GM12878 (cell line): ENCODE data around the gene SEPTIN6. TPM values are rescaled to one million over a fixed set of nuclear protein-coding genes. Genes with fewer than 3 reads are reported as not detected.

Source experiments
- ATAC-seq: fragments of 200-7000 bp; cut with Tn5 transposase; 3 replicates; pipeline ENCODE4 v1.9.1; 2020; ENCODE audit warnings: mild to moderate bottlenecking, moderate library complexity
- BruUV-seq: library from RNA; stranded (reverse); fragments of 400-500 nt; replicated peaks from 2 replicates; lab custom pipeline; 2021; lab: Mats Ljungman, UMichigan
- CTCF ChIA-PET: fragments of 300-600 bp; sonication (Branson Sonifier 250); formaldehyde crosslinking; extraction: SDS; loops from one replicate; lab custom pipeline; 2021; ENCODE audit warnings: inconsistent platforms; lab: Yijun Ruan, JAX
- POLR2A ChIA-PET: fragments of 350-600 bp; formaldehyde crosslinking; extraction: SDS; loops from one replicate; lab custom pipeline; 2021; ENCODE audit warnings: inconsistent platforms; lab: Charles Lee
- RAD21 ChIA-PET: fragments of 300-600 bp; sonication (Branson Sonifier 250); formaldehyde crosslinking; loops from one replicate; lab custom pipeline; 2023; ENCODE audit warnings: antibody characterized with exemption; ENCODE audit not compliant: unreplicated experiment; lab: Charles Lee
- SMC1A ChIA-PET: fragments of 300-600 bp; sonication (Branson Sonifier 250); formaldehyde crosslinking; loops from one replicate; lab custom pipeline; 2023; ENCODE audit not compliant: unreplicated experiment, uncharacterized antibody; lab: Charles Lee
- DNase-seq: peaks from one replicate; pipeline ENCODE4 v3.0.0-alpha.2; 2011; ENCODE audit warnings: low read depth, low spot score
- FAIRE-seq: peaks from 3 replicates; lab custom pipeline; 2011; peaks lifted over from hg19 to GRCh38; lab: Jason Lieb, UNC
- H2AFZ ChIP-seq: 2 replicates; pipeline ENCODE4 v1.6.0; 2011; ENCODE audit warnings: low read depth, low read length, control low read depth; ENCODE audit not compliant: control insufficient read depth
- H3K27ac ChIP-seq: 2 replicates; pipeline ENCODE4 v1.5.1; 2011; ENCODE audit warnings: control low read depth; ENCODE audit not compliant: control insufficient read depth, insufficient read depth
- H3K27me3 ChIP-seq, 2 experiments: replicated peaks in 1 of 2; 2 replicates each; pipeline versions ENCODE4 v1.6.0 to v1.6.1; 2011; ENCODE audit warnings: low read length in 1 of 2; ENCODE audit not compliant: control insufficient read depth in 2 of 2, insufficient read depth in 2 of 2
- H3K36me3 ChIP-seq, 2 experiments: 2 replicates each; pipeline ENCODE4 v1.5.1; 2011; ENCODE audit warnings: low read length in 1 of 2; ENCODE audit not compliant: control insufficient read depth in 2 of 2, insufficient read depth in 2 of 2
- H3K4me1 ChIP-seq: 2 replicates; pipeline ENCODE4 v1.6.1; 2011; ENCODE audit warnings: mild to moderate bottlenecking, low read length, moderate library complexity, mixed read lengths; ENCODE audit not compliant: control insufficient read depth, insufficient read depth
- H3K4me2 ChIP-seq: 2 replicates; pipeline ENCODE4 v1.6.0; 2011; ENCODE audit warnings: control low read depth; ENCODE audit not compliant: control insufficient read depth, insufficient read depth
- H3K4me3 ChIP-seq: fragments of 200-600 bp; sonication (generic); 2 replicates; pipeline ENCODE4 v1.5.1; 2016
- H3K79me2 ChIP-seq: 2 replicates; pipeline ENCODE4 v1.6.0; 2011; ENCODE audit warnings: low read length; ENCODE audit not compliant: control insufficient read depth, insufficient read depth
- H3K9ac ChIP-seq: 2 replicates; pipeline ENCODE4 v1.8.0; 2011; ENCODE audit warnings: low read length, control low read depth, mixed read lengths; ENCODE audit not compliant: control insufficient read depth, insufficient read depth
- H3K9me3 ChIP-seq: replicated peaks from 3 replicates; pipeline ENCODE4 v1.5.1; 2011; ENCODE audit warnings: mild to moderate bottlenecking, low read length; ENCODE audit not compliant: control insufficient read depth, insufficient read depth
- H4K20me1 ChIP-seq: 2 replicates; pipeline ENCODE4 v1.6.0; 2011; ENCODE audit not compliant: control insufficient read depth, insufficient read depth
- BCLAF1 ChIP-seq: fragments of 450-650 bp; IDR thresholded peaks from 2 replicates; pipeline ENCODE4 v1.6.1; 2017; ENCODE audit warnings: antibody characterized with exemption, mild to moderate bottlenecking, moderate library complexity
- BRCA1 ChIP-seq: IDR thresholded peaks from 2 replicates; pipeline ENCODE4 v1.6.1; 2011; ENCODE audit warnings: low read depth, low read length, improper control_type of control experiment
- CREM ChIP-seq: IDR thresholded peaks from 2 replicates; pipeline ENCODE4 v1.6.1; 2014; ENCODE audit warnings: antibody characterized with exemption, low read depth
- DPF2 ChIP-seq: fragments of 450-650 bp; IDR thresholded peaks from 2 replicates; pipeline ENCODE4 v1.6.1; 2017; ENCODE audit warnings: mild to moderate bottlenecking
- GABPA ChIP-seq: IDR thresholded peaks from 2 replicates; pipeline ENCODE4 v1.6.1; 2014; ENCODE audit warnings: antibody characterized with exemption, low read depth, mild to moderate bottlenecking, inconsistent platforms
- KLF5 ChIP-seq: fragments of 450-650 bp; IDR thresholded peaks from 2 replicates; pipeline ENCODE4 v1.6.1; 2014; ENCODE audit warnings: mild to moderate bottlenecking; ENCODE audit not compliant: partially characterized antibody
- PKNOX1 ChIP-seq: fragments of 450-650 bp; IDR thresholded peaks from 2 replicates; pipeline ENCODE4 v1.6.1; 2016; ENCODE audit warnings: mild to moderate bottlenecking
- RCOR1 ChIP-seq: conservative IDR thresholded peaks from 2 replicates; pipeline ENCODE4 v1.6.1; 2012; ENCODE audit warnings: low read depth, low read length, improper control_type of control experiment
- RUNX3 ChIP-seq: IDR thresholded peaks from 2 replicates; pipeline ENCODE4 v1.6.1; 2012; ENCODE audit warnings: low read length, inconsistent platforms
- SIX5 ChIP-seq: IDR thresholded peaks from 2 replicates; pipeline ENCODE4 v1.6.1; 2011; ENCODE audit warnings: mild to moderate bottlenecking, low read depth, low read length, moderate library complexity; ENCODE audit not compliant: severe bottlenecking
- SRF ChIP-seq, 2 experiments: IDR thresholded peaks; 2 replicates each; pipeline ENCODE4 v1.6.1; 2011; ENCODE audit warnings: low read depth in 2 of 2, low read length in 2 of 2, mild to moderate bottlenecking in 1 of 2, moderate library complexity in 1 of 2
- SUPT20H ChIP-seq: IDR thresholded peaks from 2 replicates; pipeline ENCODE4 v1.6.1; 2011; ENCODE audit warnings: low read depth, mild to moderate bottlenecking, low read length, moderate library complexity, borderline replicate concordance; ENCODE audit not compliant: control insufficient read depth
- WRNIP1 ChIP-seq: IDR thresholded peaks from 2 replicates; pipeline ENCODE4 v1.6.1; 2011; ENCODE audit warnings: low read depth, low read length, improper control_type of control experiment, borderline replicate concordance
- ZBTB33 ChIP-seq: fragments of 450-650 bp; IDR thresholded peaks from 2 replicates; pipeline ENCODE4 v1.6.1; 2017; ENCODE audit warnings: mild to moderate bottlenecking
- ZNF592 ChIP-seq: fragments of 450-650 bp; IDR thresholded peaks from 2 replicates; pipeline ENCODE4 v1.6.1; 2017; ENCODE audit warnings: mild to moderate bottlenecking, moderate library complexity
- in situ Hi-C: fragments of 300-500 bp; cut with MboI; formaldehyde crosslinking; loops from 9 replicates; pipeline ENCODE4 v1.14.3; 2018; ENCODE audit warnings: mixed read lengths
- intact Hi-C: fragments of 100-400 bp; cut with micrococcal nuclease; formaldehyde crosslinking; loops from one replicate; pipeline ENCODE4 v1.14.2; 2022; ENCODE audit not compliant: unreplicated experiment
- polyA plus RNA-seq, 11 experiments: library from polyadenylated mRNA; depleted of rRNA in 4 of 11; unstranded in 6 of 11; stranded (reverse) in 5 of 11; fragments of >200 nt; fragmentation: Nextera tagmentation in 4 of 11; fragmentation: Illumina TruSeq in 1 of 11; extraction: Ambion mirVana in 4 of 11; extraction: Trizol in 1 of 11; gene quantifications; 1 replicate in 1 of 11; 2 replicates in 10 of 11; pipeline versions ENCODE4 v1.2.1 to v1.2.3, GENCODE V29; 2011 to 2016; ENCODE audit warnings: inconsistent platforms in 2 of 11, missing spikeins in 2 of 11, low read depth in 1 of 11
- total RNA-seq, 4 experiments: library from RNA; depleted of rRNA in 3 of 4; stranded (reverse); fragments of >200 nt in 3 of 4; fragmentation: Illumina TruSeq in 1 of 4; extraction: Trizol in 1 of 4; gene quantifications; 2 replicates each; pipeline versions ENCODE4 v1.2.1 to v1.2.3, GENCODE V29; 2013 to 2021

Gene SEPTIN6
- total and polyA plus RNA-seq, 10 of the 15 experiments (the other 5 are each of a cell fraction or from before 2014, with no cell fraction given): 37.2 to 353 (median 154) TPM

- in situ Hi-C loops (no loop called here), intact Hi-C loops (no loop called here)
- H3K4me1 ChIP-seq: peaks cover 3% of the 10 kb centered on the region
- no peaks in the 10 kb centered on the region for H3K27me3 ChIP-seq
- BruUV-seq: no TSS peak
- H3K79me2 ChIP-seq: no peaks in the 10 kb centered on the region; the same call in 1 of the 2 replicates
- no peak overlapping the region for H3K9ac ChIP-seq
- no peak for DNase-seq
- H3K36me3 ChIP-seq: peaks cover 3 to 4% of the 10 kb centered on the region in 2 experiments; a peak in 3 of 4 replicates
- H3K9me3 ChIP-seq: no peaks in the 10 kb centered on the region
- ChIA-PET POLR2A (interaction anchor here (1.0 kb wide), 1 partner anchor 11 kb away, joined by 5 read pairs; no protein-coding TSS in a partner anchor), RAD21 (no interaction called here), CTCF (interaction anchor here (0.9 to 1.2 kb wide), 2 partner anchors 69 to 143 kb away, joined by 3 to 4 read pairs; no protein-coding TSS in a partner anchor), SMC1A (interaction anchor here (1.6 to 9.5 kb wide), 2 partner anchors 24 to 70 kb away, joined by 4 to 51 read pairs; no protein-coding TSS in a partner anchor)
- no peaks in the 10 kb centered on the region for H4K20me1 ChIP-seq
- no peak overlapping the region for H3K4me2 ChIP-seq
- no peak for FAIRE-seq
- no peak overlapping the region for H3K27ac ChIP-seq
- H2AFZ ChIP-seq: no peak overlapping the region
- ATAC-seq: no peak
- no peak overlapping the region for H3K4me3 ChIP-seq
- TF ChIP-seq BCLAF1 (no peak), RUNX3 (no peak), RCOR1 (no peak), GABPA (no peak), DPF2 (no peak), ZBTB33 (no peak), CREM (no peak), SIX5 (no peak), WRNIP1 (no peak), SUPT20H (no peak), KLF5 (no peak), SRF (IDR thresholded peaks at IDR 0.05; ENCODE audit: low read depth in 2 of 2, low read length in 2 of 2) (no peak), PKNOX1 (no peak), ZNF592 (no peak), BRCA1 (no peak)
Observed at GRCh38 chrX:119659522-119659921, 33.4 kb downstream of the SEPTIN6 start.
